Measurements from ENCODE around the gene C5orf15.

GRCh38 chr5:133941456-133942196 is 26.8 kb downstream of the C5orf15 start:
- TF ChIP-seq CTCF (IDR thresholded peaks at IDR 0.05) (no peak), REST (IDR thresholded peaks at IDR 0.05; ENCODE audit: insufficient read depth in 1 of 2, low read depth in 2 of 2, low read length in 1 of 2) (no peak)
